Stimulated activated CD4-positive, alpha-beta T cell treated with anti-CD3 and anti-CD28 coated beads, Interleukin-1b, Interleukin-23, amount 100 ng/mL, for 24 hours (primary cell): ENCODE results near the gene RNF217.
"Not testable (repeated sequence)": the region's sequence is repeated elsewhere in the genome, so short reads cannot be mapped to it uniquely, and the experiment has no call there.

Experiments
- DNase-seq, 4 experiments: peaks; one replicate each; pipeline ENCODE4 v3.0.0-alpha.2; 2020; ENCODE audit warnings: low read depth in 4 of 4, low spot score in 1 of 4

RNF217 gene

DNA sequence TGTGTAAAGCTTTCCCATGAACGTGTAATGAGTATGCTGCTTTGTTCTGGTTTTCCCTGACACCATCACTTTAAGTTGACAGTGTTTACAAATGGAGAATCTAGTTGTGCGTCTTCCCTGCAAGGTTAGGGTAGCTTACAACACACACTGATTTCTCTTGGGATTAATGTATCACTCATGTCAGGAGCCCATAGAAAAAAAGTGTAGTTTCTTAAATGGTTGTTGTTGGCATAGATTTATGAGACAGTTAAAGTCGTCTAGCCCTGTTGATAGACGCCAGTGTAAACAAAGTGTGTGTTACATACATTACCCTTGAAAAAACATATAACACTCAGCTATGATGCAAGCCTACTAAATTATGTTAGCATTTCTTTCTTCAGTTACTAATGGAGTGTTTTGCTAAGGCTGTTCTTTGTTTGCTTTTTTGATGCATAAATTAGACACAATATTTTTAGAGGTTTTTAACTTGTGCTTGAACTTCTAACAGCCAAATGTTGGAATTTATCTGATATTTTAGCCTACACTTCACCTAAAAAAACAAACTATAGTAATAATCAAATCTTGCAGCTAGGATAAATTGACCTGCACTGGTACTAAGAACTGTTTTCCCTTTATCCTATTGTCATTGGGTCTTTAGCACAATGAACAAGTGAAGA, 88.6 kb downstream of the RNF217 start:
- DNase-seq = no peak

GRCh38 chr6:125053809-125054208, 91.6 kb downstream of the RNF217 start:
- DNase-seq = no peak

- DNase-seq = no peak
These were observed 92.1 kb downstream of the RNF217 start for GRCh38 chr6:125054331-125054730.

DNA sequence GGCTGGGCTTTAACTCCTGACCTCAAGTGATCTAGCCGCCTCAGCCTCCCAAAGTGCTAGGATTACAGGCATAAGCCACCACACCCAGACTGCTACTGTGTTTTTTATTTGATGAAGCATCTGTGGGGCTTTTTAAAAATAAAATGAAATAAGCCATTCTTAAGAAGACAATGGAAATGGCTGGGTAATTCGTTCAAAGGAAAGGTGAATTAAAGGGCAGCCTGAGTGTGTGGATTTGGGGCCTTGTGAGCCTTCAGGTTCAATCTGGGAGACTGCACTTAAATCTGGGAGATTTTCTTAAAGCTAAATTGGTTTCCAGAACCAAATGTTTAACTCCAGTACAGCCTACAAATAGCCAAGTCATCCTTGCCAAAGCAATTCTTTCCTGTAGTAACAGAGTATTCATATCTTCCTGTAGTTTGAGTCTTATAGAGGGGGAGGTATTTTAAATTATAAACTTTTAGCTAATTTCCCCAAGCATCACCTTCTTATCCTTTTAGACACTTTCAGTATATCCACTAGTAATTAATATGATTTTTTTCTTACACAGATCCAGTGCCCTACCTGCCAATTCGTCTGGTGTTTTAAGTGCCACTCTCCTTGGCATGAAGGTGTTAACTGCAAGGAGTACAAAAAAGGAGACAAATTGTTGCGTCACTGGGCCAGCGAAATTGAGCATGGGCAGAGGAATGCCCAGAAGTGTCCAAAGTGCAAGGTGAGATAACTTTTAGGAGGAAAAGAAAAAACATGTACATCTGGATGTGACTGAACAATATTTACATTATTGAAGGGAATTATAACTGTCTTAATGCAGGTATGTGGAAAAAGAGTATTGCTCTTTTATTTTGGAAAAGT, 95.4 kb downstream of the RNF217 start:
- no peak for DNase-seq

DNA sequence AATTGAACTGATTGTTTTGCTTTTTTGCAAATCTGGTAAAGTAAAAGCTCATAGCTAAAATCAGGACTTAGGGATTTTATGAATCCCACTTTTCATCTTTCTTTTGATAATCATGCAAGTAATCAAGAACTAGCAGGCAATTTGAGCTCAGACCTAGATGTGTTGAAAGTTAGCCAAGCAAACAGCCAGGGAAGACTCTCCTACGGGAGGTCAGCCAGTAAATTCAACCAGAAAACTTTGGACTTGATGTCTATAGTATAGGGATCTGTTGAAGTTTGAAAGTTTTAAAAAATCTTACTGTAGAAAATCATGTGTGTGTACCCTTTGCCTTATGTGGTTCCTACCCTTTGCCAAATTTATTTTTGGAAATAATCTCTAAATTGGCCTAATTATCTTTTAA, 96.3 kb downstream of the RNF217 start:
- no peak for DNase-seq

DNA sequence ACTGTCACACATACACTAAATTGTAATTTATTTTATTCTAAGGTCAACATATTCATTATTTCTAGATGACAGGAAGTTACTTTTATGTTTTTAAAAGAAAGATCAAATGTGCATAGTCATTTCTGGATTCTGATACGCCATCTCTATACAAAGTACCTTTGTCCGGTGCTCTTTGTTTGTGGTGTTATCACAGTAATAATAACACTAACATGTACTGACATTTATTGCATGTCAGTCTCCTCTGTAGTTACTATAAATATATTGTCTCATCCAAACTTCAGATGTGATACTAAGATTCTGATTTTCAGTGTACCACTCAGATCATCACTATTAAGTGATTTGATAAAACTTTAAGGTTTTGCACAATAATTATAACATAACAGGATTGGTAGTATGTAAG, 101.1 kb downstream of the RNF217 start:
- no peak for DNase-seq

DNA sequence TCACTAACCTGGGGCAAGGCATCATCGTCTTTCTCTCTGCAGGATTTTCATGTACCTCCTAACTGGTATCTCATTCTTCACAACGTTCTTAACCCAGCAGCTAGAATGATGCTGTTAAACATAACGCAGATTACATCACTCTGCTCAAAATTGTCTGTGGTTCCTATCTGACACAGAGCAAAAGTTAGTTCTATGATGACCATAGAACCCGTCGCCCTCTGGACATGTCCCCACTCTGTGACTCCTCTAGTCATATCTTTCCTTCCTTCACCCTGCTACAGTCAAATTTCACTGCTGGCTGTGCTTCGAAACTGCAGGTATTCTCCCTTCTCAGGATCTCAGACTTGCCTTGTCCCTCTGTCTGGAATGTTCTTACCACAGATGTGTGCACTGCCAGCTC, 103.9 kb downstream of the RNF217 start:
- DNase-seq = no peak

- no peak for DNase-seq
These were observed 104.7 kb downstream of the RNF217 start for GRCh38 chr6:125066964-125067363.

DNA sequence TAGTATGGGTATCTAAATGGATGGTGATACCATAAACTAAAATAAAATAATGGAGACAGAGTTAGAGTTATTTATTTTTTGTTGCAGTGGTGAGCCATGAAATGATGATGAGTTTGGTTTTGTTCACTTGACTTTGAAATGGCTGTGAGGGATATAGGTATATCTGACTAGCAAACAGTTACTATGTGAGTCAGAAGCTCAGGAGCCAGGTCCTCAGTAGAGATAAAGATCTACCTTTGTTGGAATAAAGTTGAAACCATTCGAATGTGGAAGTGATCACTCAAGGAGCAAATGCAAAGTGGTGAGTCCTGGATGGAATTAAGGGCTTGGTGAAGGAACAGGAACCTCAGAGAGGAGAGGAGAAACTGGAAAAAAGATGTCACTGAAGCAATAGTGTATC, 105.3 kb downstream of the RNF217 start:
- no peak for DNase-seq

DNA sequence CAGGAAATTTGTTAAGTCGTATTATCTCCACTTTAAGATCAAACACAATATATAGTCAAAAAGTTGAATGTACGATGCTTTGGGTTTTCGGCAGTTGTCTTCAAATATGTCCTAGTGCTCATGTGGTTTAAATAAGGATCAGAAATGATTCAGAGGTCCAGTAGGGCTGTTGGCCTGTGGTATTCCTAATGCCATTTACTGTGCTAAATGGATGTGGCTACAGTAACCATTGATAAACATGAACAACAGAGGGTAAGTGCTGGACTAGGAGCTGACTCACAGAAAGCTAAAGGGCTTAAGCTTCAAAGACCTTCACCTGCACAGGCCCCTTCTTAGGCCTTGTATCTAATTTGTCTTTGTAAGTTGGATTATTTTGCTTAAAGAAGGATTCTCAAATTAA, 110.8 kb downstream of the RNF217 start:
- DNase-seq = no peak

GRCh38 chr6:125074120-125074519, 111.9 kb downstream of the RNF217 start:
- no peak for DNase-seq

DNA sequence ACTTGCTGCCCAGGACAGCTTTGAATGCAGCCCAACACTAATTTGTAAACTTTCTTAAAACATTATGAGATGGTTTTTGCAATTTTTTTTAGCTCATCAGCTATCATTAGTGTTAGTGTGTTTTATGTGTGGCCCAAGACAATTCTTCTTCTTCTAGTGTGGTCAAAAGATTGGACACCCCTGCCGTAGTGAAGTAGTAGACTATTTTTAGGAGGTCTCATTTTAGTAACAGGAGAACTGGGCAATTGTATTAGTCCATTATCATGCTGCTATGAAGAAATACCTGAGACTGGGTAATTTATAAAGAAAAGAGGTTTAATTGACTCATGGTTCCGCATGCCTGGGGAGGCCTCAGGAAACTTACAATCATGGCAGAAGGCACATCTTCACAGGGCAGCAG, 112.8 kb downstream of the RNF217 start:
- DNase-seq = not testable (repeated sequence)

DNA sequence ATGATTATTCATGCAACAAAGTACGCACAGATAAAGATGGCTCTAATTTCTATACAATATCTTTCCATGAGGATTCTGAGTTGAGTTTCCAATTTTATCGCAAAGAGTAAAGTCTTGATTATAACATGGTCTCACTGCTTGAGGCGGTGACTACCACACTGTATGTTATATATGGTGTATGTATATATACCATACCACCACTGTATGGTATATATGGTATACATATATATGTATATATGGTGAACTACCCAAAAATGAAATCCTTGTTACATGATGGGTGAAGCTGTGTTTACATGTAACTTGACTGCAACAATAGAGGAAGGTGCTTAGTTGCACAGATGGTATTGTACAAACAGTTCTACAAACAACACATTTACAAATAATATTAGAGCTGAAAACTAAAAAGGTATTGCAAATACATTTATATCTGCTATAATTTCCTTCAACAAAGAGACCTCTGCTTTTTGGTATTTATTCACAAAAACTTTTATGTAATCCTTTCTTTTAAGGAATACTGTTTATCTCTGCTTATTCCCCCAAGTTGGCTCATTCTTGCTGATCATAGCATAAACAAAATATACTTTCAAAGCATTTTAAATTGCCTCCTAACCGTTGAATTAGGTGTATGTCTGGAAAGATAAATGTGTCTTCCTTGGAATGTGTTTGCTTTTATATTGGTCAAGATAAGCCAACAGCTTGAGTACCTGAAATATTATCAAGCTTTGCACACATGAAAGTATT, 113.7 kb downstream of the RNF217 start:
- DNase-seq = no peak

DNA sequence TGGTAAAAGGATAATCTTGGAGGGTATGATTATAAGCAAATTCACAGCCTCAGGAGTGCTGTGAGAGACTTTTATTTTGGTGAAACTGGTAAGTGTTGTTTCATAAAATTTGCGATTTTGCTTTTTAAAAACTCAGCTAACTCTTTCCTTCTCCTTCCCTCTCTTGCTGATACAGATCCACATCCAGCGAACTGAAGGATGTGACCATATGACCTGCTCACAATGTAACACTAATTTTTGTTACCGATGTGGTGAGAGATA, 114.2 kb downstream of the RNF217 start:
- no peak for DNase-seq

- DNase-seq = no peak
These were observed 115.2 kb downstream of the RNF217 start for GRCh38 chr6:125077453-125077852.

DNA sequence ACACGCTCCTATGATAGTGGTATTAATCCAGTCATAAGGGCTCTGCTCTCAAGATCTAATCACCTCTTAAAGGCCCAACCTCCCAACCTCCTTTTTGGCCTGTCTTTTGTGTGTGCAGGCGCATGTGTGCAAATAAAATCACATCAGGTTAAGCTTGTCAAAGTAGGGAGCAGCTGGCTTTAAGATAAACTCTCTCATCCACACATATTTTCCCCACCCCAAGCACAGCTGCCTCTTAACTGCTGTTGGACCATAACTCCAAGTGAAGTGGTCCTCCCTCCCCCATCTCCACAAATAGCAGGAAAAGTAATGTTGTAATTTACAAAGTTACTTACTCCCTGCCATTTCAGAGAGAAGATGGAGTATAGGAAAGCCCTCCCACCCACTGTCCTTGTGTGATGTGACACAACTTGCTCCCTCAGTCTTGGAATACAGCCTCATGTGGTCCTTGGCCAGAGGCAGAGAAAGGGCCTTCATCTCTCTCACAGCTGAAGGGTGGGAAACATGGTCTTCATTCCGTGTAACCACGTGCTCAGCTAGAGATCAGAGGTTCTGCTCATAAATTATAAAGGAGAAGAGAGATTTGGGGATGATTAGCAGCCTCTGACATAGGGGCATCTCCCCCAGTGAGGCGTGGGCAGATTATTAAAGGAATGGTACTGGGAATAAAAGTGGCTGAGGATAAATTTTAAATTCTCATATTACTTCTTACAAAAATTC, 116.5 kb downstream of the RNF217 start:
- no peak for DNase-seq

DNA sequence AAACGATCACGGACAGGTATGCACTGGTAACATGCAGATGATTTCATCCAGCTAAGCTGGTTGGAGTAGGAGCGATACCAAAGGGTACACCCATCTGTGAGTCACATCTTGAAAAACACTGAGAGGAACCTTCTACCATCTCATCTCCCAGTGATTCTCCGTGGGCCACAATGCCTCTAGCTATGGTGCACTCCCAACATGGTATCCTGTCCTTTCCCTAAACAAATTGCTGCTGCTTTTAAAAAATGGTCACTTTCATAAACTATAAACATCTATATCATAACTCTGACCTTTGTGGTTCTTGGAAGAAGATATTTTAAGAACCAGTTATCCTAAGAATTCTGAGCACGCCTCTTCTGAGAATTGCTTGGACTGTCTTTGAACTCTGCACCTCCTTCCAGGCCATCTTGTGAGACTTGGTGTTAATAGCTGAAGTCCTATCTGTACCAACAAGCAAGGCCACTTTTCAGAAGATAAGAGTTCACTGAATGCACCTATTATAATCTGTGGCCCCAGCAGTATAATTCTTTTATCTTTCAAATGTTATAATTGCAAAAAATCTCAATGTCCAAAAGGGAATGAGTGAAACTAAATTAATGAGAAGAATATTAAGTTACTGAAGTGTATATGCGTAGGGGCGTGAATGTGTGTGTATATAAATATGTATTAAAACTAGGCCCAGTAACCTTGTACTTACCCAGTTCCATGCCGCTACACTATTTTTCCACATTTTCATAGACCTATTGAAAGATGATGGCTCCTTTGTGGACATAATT, 120.9 kb downstream of the RNF217 start:
- DNase-seq = no peak

DNA sequence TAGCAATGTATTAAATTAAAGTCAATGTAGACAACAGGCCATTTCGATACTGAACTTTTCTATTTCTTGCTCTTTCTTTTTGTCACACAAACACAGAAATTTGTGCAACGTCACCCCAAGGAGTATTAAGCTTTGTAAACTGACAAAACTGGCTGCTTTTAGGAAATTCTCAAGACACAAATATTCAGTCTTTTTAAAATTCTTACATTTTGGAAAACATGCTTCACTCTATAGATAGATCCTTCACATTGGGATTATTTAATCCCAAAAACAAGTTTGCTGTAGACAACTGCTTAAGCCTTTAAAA, 121.4 kb downstream of the RNF217 start:
- DNase-seq = no peak

- no peak for DNase-seq
These were observed 124.5 kb downstream of the RNF217 start for GRCh38 chr6:125086716-125087115.

DNA sequence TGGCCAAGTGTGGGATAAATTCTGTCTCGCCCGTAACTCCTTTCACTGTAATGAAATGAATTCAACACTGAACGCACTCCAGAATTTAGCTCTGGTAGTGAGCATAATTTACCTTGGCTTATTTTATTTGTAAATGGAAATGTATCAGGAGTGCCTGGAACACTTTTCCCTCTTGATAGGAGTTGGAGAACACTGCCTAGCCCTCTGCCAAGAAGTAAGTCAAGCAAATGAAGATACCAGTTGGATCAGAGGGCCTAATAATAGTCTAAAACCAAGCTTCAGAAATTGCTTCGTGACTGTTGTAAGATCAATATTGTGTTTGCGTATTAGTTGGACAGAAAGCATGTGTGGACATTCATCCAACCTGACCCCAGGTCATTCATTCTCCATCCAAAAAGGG, 126.7 kb downstream of the RNF217 start:
- DNase-seq = no peak

DNA sequence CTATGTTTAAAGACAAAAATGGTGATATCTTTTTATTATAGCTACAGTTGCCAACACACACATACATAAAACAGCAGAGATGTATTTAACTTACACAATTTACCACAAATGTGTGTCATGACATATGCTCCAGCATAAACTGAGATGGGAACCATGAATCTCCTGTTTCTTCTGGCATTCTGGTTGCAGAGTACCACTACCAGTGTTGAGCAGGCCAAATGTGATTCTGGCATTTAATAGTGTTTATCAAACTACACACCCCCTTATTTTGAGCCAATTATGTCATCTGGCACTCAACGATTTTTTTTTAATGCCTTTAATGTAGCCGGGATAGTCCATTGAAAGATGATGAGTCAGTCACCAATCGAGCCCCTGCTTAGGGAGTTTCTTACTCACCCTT, 132.3 kb downstream of the RNF217 start:
- no peak for DNase-seq
